DMS 273 (cell line): Measurements from ENCODE around the gene PRSS12.

Source experiments
- DNase-seq: peaks from one replicate; lab custom pipeline; 2025; ENCODE audit not compliant: unreplicated experiment; lab: John Stamatoyannopoulos, UW

The PRSS12 gene

DNA sequence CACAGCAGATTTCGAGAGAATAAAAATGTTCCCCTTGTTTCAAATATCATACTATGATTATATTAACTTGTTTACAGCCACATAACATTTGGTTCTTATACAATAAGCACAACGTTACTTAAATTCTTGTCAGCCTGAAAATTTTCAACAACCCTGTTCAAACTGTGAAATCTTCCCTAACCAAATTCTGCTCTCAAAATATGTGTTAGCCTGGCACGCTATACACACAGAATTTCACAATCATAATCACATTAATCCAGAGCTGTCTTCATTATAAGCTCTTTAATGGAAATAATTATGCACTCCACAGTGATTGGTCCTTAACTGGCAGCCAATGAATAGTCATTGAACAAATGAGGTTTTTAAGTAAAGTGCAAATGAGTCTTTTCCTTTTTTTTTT is 7.3 kb upstream of the PRSS12 start:
- DNase-seq: no peak

DNA sequence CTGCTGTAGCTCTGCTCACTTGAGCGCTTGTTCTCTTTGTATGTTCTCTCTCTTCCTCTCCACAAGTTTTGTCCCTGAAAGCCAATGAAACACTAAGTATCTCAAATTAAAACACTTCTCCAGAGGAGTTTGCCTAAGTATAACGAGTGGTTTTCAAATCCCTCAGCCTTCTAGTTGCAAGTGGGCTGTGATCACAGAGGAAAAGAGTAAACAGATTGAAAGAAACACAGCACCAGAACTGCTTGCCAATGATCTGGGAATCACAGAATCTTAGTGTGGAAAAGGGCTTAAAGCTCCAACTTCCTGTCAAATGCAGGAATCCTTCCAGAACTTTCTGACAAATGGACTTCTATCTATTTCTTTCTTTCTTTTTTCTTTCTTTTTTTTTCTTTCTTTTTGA is 4.8 kb upstream of the PRSS12 start:
- DNase-seq: no peak

DNA sequence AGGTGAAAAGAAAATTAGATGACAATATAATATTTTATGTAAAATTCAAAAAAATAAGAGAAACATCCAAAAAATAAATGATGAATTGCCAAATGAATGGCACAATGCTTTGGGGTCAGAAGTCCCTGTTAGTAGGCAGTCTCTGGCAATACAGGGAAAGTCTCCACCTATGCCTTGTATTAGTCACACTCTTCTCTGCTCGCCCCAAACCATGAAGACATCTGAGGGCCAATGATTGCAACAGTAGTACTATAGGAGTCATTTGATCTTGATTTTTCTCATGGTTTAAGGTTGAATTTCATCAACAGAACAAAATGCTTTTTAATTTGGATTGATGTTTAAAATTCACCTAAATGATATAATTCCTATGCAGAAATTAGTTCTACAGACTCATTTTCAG is 3.9 kb upstream of the PRSS12 start:
- no peak for DNase-seq

DNA sequence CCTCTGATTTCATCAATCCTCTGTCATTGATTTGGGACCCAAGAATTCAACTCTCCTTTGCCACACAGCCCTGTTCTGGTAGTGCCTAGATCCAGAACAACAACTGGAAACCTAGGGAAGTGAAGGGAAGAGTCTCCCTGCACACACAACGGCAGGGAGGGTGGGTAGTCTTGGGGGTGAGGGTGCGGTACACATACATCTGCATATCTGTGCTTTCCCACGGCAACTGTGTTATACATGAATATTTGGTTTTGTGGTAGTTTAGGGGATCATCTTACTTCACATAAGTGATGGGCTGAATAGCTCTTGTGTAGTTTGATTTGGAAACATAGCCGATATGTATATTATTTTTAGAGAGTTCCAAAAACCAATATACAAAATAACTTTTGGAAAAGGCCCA is 3.3 kb upstream of the PRSS12 start:
- no peak for DNase-seq

DNA sequence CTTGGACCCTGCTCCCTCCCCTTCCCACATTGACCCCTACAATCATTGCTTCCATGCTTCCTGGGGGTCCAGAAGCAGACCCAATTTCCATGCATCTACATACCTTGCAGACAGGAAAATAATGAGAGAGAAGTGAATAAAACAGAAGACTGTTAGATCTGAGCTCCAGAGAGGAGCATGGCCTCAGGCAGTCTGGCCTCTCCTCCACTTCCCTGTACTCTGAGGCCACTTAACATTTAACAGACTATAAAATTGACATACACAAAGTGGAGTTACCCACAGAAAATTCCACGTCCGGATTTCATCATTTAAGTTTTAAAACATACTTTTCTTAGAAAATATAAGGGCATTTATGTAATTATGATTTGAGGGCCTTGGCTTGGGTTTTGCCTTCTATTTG is 2.1 kb upstream of the PRSS12 start:
- DNase-seq: no peak

DNA sequence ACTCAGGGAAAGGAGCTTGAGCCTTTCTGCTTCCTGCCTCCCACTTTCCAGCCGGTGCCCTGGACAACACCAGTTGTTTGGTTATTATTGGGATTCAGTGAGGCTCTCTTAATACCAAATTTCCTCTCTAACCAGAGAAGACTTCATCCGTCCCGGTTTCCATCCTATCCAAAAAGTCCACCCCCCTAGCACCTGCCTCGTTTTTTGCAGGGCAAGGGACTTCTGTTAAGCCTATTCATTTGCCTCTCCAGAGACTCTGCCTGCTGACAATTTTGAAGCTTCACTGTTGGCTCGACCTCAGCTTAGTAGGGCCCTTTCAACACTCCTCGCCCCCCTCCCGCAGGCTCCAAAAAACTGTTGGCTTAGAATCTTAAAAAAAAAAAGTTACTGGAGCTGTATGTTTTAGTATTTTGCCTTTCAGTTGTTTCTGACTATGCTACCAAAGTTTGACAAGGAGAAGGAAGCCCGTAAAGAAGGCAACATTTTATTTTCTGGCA is 779 bp upstream of the PRSS12 start:
- peak; percentile 55 for DNase-seq

DNA sequence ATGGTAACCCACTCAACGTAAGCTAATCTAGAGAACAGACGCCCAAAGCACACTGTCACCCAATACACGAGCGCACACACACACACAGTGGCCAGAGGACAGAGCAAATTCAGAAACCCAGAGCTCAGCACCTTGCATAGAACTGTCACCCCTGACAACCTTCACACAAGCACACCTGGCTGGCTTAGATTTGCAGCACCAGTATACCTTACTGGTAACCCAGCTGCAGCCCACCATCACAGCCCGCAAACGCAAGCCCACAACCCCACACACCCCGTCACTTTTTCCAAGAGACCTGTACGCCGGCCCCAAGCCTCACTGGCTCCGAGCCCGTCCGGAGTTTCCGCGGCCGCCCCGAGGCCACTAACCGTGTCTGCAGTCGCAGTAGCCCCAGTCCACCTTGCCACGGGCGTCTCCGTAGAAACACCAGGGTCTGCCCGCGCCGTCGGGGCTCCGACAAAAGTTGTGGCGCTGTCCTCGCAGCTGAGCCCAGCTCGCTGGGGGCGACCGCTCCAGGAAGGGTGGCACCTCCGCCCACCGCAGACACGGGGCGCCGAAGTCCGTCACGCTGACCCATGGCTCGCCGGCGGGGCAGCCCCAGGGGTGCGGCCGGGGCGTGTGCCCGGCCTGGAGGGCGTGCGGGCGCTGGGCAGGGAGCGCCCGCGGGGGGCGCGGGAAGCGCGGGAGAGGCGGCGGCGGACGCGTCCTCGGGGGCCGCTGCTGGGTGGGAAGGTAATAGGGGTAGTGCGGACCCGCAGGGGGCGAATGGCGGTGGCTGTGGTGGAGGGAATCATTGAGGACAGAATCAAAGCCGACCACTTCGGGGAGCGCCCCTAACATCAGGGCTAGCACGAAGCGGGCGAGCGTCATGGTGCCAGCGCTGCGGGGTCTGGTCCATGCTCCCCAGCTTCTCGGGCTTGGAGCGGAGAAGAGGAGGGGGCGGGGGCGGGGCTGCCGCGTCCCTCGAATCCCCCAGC is 664 bp downstream of the PRSS12 start:
- DNase-seq: peak; percentile 63

DNA sequence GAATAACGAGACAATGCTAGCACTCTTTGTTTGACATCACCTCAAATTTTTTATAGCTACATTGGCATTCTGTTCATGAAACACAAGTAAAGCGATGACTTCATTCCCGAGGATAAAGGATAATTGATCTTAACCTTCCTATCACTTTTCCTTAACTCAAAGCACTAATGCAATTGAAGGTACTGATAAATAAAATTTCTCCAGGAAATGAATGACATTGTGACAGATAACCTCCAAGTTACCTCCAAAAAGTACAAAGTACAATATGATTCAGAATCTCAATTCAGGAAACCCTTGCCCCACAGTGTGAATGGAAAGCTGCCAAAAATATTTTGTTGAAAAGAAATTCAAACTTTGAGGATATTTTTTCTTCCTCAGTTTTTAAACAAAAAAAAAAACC is 1.8 kb downstream of the PRSS12 start:
- no peak for DNase-seq

DNA sequence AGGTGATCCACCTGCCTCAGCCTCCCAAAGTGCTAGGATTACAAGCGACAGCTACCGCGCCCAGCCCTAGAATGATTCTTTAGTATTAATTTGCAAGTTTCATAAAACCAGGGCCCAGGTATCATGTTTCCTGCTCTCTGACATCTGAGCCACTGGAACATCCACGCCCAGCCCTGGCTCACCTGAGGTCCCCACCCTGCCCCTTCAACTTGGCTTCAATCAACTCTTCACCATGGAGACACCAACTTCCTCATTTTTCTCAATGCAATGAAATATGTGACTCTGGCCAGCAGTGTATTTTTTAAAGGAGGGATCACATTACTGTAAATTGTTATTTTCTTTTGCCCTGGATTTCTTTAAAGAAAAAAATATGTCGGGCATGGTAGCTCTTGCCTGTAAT is 3.9 kb downstream of the PRSS12 start:
- DNase-seq: no peak

DNA sequence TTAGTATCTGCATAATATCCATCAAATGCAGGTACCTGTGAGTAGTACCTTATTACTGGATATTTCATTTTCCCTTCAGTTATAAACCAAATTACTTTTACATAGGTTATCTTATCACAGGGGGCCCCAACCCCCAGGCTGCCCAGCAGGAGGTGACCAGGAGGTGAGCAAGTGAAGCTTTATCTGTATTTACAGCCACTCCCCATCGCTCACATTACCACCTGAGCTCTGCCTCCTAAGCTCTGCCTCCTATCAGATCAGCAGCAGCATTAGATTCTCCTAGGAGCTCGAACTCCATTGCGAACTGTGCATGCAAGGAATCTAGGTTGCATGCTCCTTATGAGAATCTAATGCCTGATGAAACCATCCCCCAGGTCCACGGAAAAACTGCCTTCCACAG is 6.3 kb downstream of the PRSS12 start:
- DNase-seq: no peak

DNA sequence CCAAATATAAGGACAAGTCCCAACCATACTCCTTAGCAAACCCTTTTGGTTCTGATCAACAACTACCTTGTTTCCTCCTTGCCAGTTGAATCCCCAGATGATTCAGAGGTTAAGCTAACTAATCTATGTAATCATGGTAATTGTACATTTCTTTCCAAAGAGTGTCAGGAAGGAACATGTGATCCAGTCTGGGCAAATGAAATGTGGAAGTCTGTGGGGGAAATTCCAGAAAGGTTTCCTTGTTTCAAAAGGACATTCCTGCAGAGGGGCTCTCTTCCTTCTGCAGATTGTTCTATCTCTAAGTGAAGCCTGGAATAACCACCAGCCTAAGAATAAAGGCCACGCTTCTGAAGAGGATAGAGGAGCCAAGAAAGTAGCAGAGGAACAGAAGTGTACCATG is 7.0 kb downstream of the PRSS12 start:
- no peak for DNase-seq

DNA sequence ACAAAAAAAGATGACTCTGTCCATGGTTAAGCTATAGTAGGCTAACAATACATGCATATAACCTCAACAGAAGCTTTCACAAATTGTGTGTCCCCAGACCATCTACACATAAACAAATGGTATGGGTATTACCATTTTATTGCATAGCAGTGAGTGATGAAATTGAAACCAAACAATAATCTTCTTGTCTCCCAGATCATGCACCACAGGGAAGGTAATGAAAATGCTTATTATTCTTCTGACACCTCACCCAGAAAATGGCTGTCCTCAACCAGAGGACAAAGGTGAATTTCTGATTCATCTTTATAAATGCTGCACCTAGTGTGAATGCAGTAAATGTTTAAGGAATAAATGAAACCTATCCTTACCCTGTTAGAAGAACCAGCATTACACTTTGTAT is 8.0 kb downstream of the PRSS12 start:
- no peak for DNase-seq

DNA sequence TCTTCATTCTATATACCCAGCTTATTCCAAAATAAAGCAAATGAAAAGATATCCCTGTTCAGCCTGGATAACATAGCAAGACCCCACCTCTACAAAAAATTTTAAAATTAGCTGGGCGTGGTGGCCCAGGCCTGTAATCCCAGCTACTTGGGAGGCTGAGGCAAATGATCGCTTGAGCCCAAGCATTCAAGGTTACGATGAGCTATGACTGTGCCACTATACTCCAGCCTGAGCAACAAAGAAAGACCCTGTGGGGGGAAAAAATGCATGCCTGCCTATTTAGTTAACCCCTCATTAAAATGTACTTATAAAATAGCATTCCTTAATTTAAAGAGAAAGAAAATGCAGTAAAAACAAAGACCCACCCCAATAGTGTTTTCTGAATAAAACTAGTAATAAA is 9.3 kb downstream of the PRSS12 start:
- DNase-seq: no peak

DNA sequence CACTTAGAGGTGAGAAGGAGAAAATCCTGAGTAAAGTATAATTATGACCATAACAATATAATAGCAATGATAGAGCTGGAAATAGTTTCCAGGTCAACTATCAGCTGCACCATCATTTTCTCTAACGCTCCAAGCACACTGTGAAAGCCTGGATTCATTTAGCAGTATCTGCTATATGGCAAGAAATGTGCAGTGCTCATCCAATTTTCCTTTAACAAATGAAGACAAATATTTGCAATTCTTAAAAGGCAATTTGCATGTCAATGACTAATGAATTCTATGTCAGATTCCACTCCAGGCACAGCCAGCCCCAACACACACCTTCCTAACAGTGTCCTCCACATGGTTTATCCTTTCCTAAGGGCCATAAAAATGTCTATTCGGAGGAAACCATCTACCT is 12.7 kb downstream of the PRSS12 start:
- DNase-seq: no peak

DNA sequence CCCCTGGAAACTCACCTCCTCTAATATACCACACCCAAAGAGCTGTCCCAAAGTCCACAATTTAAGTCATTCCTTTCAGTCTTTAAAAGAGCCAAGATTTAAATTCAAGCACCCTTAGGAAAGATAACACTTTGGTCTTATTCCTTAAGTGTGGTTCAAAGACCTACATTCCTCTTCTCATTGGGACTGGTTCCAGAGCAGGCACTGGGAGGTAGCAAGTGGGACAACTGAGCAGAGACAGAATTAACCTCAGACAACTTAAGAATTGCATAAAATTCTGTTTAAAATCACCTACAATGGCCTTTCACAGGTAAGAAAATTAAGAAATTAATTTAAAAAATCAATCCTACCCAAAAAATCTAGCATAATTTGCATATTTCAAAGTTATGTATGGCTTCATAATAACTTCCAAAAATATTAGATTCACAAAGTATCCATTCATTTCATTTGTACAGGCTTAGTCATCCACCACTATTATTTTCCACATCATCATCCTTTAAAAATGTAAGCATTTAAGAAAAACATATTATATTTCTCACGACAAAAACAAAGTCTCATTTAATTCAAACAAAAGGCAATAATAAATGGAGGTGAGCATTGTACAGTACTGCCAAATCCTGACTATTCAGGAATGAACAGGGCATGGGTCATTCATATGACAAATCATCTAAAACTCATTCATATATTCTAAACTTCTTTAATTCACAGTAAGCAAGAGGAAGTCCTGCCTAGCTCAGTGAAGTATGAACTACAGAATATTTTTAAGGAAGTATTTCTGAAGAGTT is 13.6 kb downstream of the PRSS12 start:
- no peak for DNase-seq

DNA sequence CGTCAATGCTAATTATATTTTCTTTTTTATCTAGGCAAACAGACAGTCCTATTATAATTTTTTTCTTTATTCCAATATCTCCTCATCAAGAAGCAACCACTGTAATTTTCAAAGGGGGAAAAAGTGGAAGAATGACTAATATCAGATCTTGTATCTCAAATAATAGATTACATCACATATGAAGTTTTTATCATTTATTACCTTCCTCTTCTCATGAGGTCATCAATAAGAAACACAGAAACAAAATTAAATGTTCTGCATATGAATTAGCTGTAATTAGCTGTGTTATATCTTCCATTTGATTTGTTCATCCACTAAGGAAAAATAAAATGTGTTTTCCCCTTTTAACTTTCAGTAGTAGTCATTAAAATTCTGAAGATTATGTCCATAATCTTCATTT is 14.3 kb downstream of the PRSS12 start:
- no peak for DNase-seq

DNA sequence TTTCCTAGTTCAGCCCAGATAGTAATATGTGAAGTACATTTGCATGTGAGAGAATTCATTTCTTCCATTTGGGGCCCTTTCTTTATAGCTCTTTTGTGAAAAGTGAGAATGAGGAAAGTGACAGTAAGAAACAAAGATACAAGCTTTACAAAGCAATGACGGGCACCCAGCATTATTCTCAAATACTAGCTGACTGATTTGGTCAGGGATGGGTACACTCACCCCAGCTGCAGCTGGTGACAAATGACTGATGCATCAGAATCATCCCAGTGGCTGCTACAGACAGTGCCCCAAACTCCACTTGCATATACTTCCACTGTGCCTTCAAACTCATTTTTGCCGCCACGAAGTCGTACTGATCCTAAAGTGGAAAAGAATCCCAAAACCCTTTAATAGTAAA is 14.8 kb downstream of the PRSS12 start:
- DNase-seq: no peak

DNA sequence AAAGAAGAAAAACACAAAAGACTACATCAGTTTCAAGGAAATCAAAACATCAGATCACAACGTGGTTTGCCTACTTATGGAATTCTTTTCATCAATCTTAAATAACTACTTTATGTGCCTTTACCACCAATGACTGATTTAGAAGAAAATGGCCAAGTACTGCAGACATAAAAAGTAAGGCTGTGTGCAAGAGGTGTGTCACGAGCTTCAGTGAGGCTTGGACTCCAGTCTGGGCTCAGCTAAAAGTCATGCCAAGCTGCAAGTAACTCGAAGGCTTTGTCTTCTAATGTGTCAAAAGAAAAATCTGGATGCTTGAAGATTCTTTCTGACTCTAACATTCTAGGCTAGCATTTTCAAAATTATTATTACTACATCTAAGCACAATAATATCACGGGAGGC is 17.0 kb downstream of the PRSS12 start:
- DNase-seq: no peak

DNA sequence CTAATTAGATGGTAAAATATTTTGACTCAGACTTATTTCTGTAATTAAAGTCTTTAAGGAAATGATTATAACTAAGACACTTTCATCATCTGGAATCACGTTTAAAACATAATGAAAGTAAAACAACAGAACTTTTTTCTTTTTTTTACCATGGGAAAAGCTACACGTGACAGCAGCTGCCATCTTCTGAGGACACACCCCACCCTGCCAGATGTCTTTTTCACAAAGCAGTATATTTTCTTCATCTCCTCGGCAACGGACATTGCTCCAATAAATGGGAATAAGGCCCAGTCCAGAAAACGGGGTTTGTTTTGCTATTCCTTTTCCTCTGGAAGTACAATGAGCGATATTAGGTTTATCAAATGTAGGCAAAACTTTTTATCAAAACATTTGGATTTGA is 17.5 kb downstream of the PRSS12 start:
- DNase-seq: peak; percentile 49

DNA sequence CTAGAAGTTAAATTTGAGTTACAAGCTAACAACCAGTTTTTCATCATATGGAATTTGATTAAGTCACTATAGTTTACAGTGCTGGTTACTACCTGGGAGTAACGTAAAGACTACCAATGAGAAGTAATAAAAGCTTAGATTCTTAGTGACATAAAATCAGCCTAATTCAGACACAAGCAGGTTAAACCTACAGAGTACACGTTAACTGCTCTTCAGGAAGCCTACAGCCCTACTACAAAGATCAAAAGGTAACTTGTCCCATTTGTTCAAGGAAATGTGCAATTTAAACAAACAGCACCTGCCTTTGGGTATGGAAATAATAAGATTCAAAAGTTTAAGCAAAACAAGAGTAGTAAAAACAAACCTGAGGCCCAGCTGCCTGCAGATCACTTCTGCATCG is 21.5 kb downstream of the PRSS12 start:
- no peak for DNase-seq

DNA sequence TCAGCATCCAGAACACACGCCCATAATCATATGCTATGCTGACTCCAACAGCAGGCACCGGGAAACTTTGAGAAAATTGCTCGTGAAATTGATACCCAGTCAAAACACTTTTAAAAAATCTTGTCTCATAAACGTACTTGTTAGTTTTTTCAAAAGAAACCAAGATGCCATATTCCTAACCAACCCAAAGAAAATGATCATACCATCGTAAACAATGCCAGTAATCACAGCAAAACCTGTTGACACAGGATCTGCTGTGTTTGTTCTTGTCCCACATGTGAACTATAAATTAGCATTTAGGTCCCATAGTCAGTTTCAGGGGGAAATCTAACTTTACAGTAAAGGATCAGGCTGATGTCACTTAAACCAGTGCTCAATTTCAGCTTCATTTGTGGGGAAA is 23.0 kb downstream of the PRSS12 start:
- no peak for DNase-seq
